HepG2 (cell line): ENCODE data around the gene NINJ2. TPM values are rescaled to one million over a fixed set of nuclear protein-coding genes. Genes with fewer than 3 reads are reported as not detected.

Experiments
- ATAC-seq: fragments of 200-7000 bp; cut with Tn5 transposase; 3 replicates; pipeline ENCODE4 v1.9.1; 2020; ENCODE audit warnings: mild to moderate bottlenecking, moderate library complexity
- BruUV-seq: library from RNA; stranded (reverse); fragments of 400-500 nt; replicated peaks from 2 replicates; lab custom pipeline; 2021; lab: Mats Ljungman, UMichigan
- CTCF ChIA-PET: fragments of 300-600 bp; formaldehyde crosslinking; extraction: SDS; loops from one replicate; lab custom pipeline; 2021; ENCODE audit warnings: low total read pairs, inconsistent platforms, low intra/inter-chr PET ratio; lab: Yijun Ruan, JAX
- POLR2A ChIA-PET: fragments of 350-600 bp; sonication (Branson Sonifier 250); formaldehyde crosslinking; loops from one replicate; lab custom pipeline; 2020; ENCODE audit warnings: antibody characterized with exemption, inconsistent platforms; lab: Yijun Ruan, JAX
- DNase-seq: peaks from one replicate; pipeline ENCODE4 v3.0.0-alpha.2; 2015; ENCODE audit warnings: low spot score
- FAIRE-seq: peaks from 3 replicates; lab custom pipeline; 2011; peaks lifted over from hg19 to GRCh38; lab: Jason Lieb, UNC
- H2AFZ ChIP-seq: one replicate; pipeline ENCODE4 v1.6.1; 2011; ENCODE audit warnings: low read length, inconsistent platforms
- H3K27ac ChIP-seq: fragments of 300-600 bp; 3 replicates; pipeline ENCODE4 v1.8.0; 2011; ENCODE audit warnings: mixed run types, mild to moderate bottlenecking, mixed read lengths, low read length, inconsistent platforms; ENCODE audit not compliant: insufficient read depth; ENCODE audit errors: extremely low read length
- H3K27me3 ChIP-seq, 2 experiments: fragments of 200-600 bp in 1 of 2; 2 replicates in 1 of 2; 3 replicates in 1 of 2; pipeline versions ENCODE4 v1.6.0 to v1.8.0; 2011; ENCODE audit warnings: low read length in 2 of 2, mild to moderate bottlenecking in 2 of 2, moderate library complexity in 2 of 2, inconsistent platforms in 1 of 2; ENCODE audit not compliant: insufficient read depth in 2 of 2, control insufficient read depth in 1 of 2
- H3K36me3 ChIP-seq, 2 experiments: fragments of 200-600 bp in 1 of 2; replicated peaks in 1 of 2; 2 replicates in 1 of 2; 3 replicates in 1 of 2; pipeline versions ENCODE4 v1.5.1 to v1.8.0; 2011; ENCODE audit warnings: low read length in 2 of 2, inconsistent platforms in 1 of 2; ENCODE audit not compliant: insufficient read depth in 2 of 2, control insufficient read depth in 1 of 2
- H3K4me1 ChIP-seq: 2 replicates; pipeline ENCODE4 v1.5.1; 2012; ENCODE audit warnings: low read length, inconsistent platforms; ENCODE audit not compliant: insufficient read depth
- H3K4me2 ChIP-seq: 2 replicates; pipeline ENCODE4 v1.6.0; 2011; ENCODE audit warnings: low read depth, low read length, inconsistent platforms
- H3K4me3 ChIP-seq, 3 experiments: fragments of 200-600 bp in 1 of 3; sonication (generic), shearing (Covaris generic) in 1 of 3; replicated peaks in 1 of 3; 2 replicates each; pipeline ENCODE4 v1.5.1; 2011 to 2016; ENCODE audit warnings: low read length in 3 of 3, inconsistent platforms in 2 of 3, low read depth in 2 of 3, mild to moderate bottlenecking in 2 of 3, control low read depth in 1 of 3, mixed read lengths in 1 of 3; ENCODE audit not compliant: insufficient read depth in 1 of 3
- H3K79me2 ChIP-seq: one replicate; pipeline ENCODE4 v1.6.1; 2011; ENCODE audit warnings: low read length, inconsistent platforms; ENCODE audit not compliant: insufficient read depth
- H3K9ac ChIP-seq: 2 replicates; pipeline ENCODE4 v1.6.0; 2011; ENCODE audit warnings: mild to moderate bottlenecking, low read depth, low read length, inconsistent platforms; ENCODE audit not compliant: insufficient read depth
- H3K9me3 ChIP-seq: 2 replicates; pipeline ENCODE4 v1.5.1; 2012; ENCODE audit warnings: mild to moderate bottlenecking, low read length
- H4K20me1 ChIP-seq: 2 replicates; pipeline ENCODE4 v1.6.0; 2011; ENCODE audit warnings: inconsistent platforms, mild to moderate bottlenecking, low read length, moderate library complexity; ENCODE audit not compliant: insufficient read depth
- CHCHD3 ChIP-seq: sonication (generic); formaldehyde crosslinking; IDR thresholded peaks from 2 replicates; pipeline ENCODE4 v1.8.0; 2022; ENCODE audit warnings: mild to moderate bottlenecking, missing genetic modification reagents, moderate library complexity
- EED ChIP-seq: sonication (generic); formaldehyde crosslinking; IDR thresholded peaks from 2 replicates; pipeline ENCODE4 v1.5.0; 2020; ENCODE audit warnings: mild to moderate bottlenecking, missing genetic modification reagents
- MED1 ChIP-seq: sonication (generic); formaldehyde crosslinking; IDR thresholded peaks from 2 replicates; pipeline ENCODE4 v1.4.0; 2020; ENCODE audit warnings: missing genetic modification reagents
- PHF5A ChIP-seq: IDR thresholded peaks from one replicate; pipeline ENCODE4 v1.6.1; 2018; ENCODE audit warnings: low read depth, missing genetic modification reagents; ENCODE audit not compliant: unreplicated experiment
- REST ChIP-seq, 2 experiments: IDR thresholded peaks; 2 replicates each; pipeline ENCODE4 v1.6.1; 2011 to 2012; ENCODE audit warnings: low read length in 2 of 2, borderline replicate concordance in 1 of 2, low read depth in 1 of 2, mild to moderate bottlenecking in 1 of 2, moderate library complexity in 1 of 2
- RORA ChIP-seq: sonication (generic); formaldehyde crosslinking; IDR thresholded peaks from 2 replicates; pipeline ENCODE4 v1.5.0; 2020; ENCODE audit warnings: mild to moderate bottlenecking, missing genetic modification reagents, moderate library complexity
- SNAI1 ChIP-seq: sonication (generic); formaldehyde crosslinking; IDR thresholded peaks from 2 replicates; pipeline ENCODE4 v1.5.0; 2020; ENCODE audit warnings: mild to moderate bottlenecking, missing genetic modification reagents, borderline replicate concordance
- XBP1 ChIP-seq: sonication (generic); formaldehyde crosslinking; IDR thresholded peaks from 2 replicates; pipeline ENCODE4 v1.5.0; 2020; ENCODE audit warnings: missing genetic modification reagents
- ZNF414 ChIP-seq: sonication (generic); formaldehyde crosslinking; IDR thresholded peaks from 2 replicates; pipeline ENCODE4 v1.5.0; 2020; ENCODE audit warnings: missing genetic modification reagents
- WGBS: methylation state at CpG from one replicate; pipeline ENCODE4 v1.1.6; 2017; ENCODE audit warnings: low lambda C conversion rate; 5-methylcytosine and 5-hydroxymethylcytosine counted together
- in situ Hi-C: cut with HindIII; loops from 2 replicates; pipeline ENCODE4 v1.10.0; 2017; ENCODE audit warnings: low pct_unique_long_range_greater_than_20kb; ENCODE audit not compliant: extremely low pct_ligation_motif_present
- intact Hi-C: fragments of 100-400 bp; cut with micrococcal nuclease; formaldehyde crosslinking; loops from one replicate; pipeline ENCODE4 v1.10.0; 2022; ENCODE audit not compliant: unreplicated experiment
- polyA plus RNA-seq, 8 experiments: library from polyadenylated mRNA; depleted of rRNA in 3 of 8; stranded (reverse) in 7 of 8; unstranded in 1 of 8; fragments of >200 nt; fragmentation: Illumina TruSeq in 4 of 8; extraction: Trizol in 4 of 8; gene quantifications; 2 replicates each; pipeline versions ENCODE4 v1.2.1 to v1.2.3, GENCODE V29; 2011 to 2016; ENCODE audit warnings: low read depth in 4 of 8, missing spikeins in 1 of 8, mixed read lengths in 1 of 8; ENCODE audit not compliant: insufficient read depth in 1 of 8
- total RNA-seq, 5 experiments: library from RNA; depleted of rRNA; stranded (reverse); fragments of >200 nt; fragmentation: Illumina TruSeq; extraction: Trizol; gene quantifications; 2 replicates each; pipeline ENCODE4 v1.2.3, GENCODE V29; 2016; ENCODE audit warnings: low read depth in 1 of 5
- TF ChIP-seq, protein P1 (sequence below): sonication (generic); formaldehyde crosslinking; IDR thresholded peaks from 2 replicates; pipeline ENCODE4 v1.9.0; 2021; ENCODE audit warnings: mild to moderate bottlenecking, missing genetic modification reagents
- TF ChIP-seq, protein P2 (sequence below): sonication (generic); formaldehyde crosslinking; IDR thresholded peaks from 2 replicates; pipeline ENCODE4 v1.5.0; 2020; ENCODE audit warnings: missing genetic modification reagents, mild to moderate bottlenecking, borderline replicate concordance

NINJ2 gene
- total and polyA plus RNA-seq, 2 of the 13 experiments (the other 11 are each of a cell fraction or from before 2014, with no cell fraction given): 0.62 to 3.8 TPM

GRCh38 chr12:530821-531220, 132.4 kb downstream of the NINJ2 start (continued):
- TF ChIP-seq, protein P1, sequence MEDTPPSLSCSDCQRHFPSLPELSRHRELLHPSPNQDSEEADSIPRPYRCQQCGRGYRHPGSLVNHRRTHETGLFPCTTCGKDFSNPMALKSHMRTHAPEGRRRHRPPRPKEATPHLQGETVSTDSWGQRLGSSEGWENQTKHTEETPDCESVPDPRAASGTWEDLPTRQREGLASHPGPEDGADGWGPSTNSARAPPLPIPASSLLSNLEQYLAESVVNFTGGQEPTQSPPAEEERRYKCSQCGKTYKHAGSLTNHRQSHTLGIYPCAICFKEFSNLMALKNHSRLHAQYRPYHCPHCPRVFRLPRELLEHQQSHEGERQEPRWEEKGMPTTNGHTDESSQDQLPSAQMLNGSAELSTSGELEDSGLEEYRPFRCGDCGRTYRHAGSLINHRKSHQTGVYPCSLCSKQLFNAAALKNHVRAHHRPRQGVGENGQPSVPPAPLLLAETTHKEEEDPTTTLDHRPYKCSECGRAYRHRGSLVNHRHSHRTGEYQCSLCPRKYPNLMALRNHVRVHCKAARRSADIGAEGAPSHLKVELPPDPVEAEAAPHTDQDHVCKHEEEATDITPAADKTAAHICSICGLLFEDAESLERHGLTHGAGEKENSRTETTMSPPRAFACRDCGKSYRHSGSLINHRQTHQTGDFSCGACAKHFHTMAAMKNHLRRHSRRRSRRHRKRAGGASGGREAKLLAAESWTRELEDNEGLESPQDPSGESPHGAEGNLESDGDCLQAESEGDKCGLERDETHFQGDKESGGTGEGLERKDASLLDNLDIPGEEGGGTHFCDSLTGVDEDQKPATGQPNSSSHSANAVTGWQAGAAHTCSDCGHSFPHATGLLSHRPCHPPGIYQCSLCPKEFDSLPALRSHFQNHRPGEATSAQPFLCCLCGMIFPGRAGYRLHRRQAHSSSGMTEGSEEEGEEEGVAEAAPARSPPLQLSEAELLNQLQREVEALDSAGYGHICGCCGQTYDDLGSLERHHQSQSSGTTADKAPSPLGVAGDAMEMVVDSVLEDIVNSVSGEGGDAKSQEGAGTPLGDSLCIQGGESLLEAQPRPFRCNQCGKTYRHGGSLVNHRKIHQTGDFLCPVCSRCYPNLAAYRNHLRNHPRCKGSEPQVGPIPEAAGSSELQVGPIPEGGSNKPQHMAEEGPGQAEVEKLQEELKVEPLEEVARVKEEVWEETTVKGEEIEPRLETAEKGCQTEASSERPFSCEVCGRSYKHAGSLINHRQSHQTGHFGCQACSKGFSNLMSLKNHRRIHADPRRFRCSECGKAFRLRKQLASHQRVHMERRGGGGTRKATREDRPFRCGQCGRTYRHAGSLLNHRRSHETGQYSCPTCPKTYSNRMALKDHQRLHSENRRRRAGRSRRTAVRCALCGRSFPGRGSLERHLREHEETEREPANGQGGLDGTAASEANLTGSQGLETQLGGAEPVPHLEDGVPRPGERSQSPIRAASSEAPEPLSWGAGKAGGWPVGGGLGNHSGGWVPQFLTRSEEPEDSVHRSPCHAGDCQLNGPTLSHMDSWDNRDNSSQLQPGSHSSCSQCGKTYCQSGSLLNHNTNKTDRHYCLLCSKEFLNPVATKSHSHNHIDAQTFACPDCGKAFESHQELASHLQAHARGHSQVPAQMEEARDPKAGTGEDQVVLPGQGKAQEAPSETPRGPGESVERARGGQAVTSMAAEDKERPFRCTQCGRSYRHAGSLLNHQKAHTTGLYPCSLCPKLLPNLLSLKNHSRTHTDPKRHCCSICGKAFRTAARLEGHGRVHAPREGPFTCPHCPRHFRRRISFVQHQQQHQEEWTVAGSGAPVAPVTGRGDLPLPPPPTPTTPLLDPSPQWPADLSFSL (CRISPR knock-in tag): no peak

- WGBS: 88% methylated on average over 6 of the region's 6 CpGs
- no peak overlapping the region for H3K27ac ChIP-seq
- POLR2A ChIA-PET: no interaction called here
- no peak for TF ChIP-seq SNAI1 (CRISPR knock-in tag)
- no peak for TF ChIP-seq RORA (CRISPR knock-in tag)
- no peak for TF ChIP-seq XBP1 (CRISPR knock-in tag)
- no peak for TF ChIP-seq PHF5A (CRISPR knock-in tag)
- TF ChIP-seq, protein P2, sequence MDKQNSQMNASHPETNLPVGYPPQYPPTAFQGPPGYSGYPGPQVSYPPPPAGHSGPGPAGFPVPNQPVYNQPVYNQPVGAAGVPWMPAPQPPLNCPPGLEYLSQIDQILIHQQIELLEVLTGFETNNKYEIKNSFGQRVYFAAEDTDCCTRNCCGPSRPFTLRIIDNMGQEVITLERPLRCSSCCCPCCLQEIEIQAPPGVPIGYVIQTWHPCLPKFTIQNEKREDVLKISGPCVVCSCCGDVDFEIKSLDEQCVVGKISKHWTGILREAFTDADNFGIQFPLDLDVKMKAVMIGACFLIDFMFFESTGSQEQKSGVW: no peak
- TF ChIP-seq CHCHD3: no peak
- TF ChIP-seq REST (IDR thresholded peaks at IDR 0.05; ENCODE audit: borderline replicate concordance in 1 of 2, low read depth in 1 of 2, low read length in 2 of 2): no peak
- no peak for TF ChIP-seq MED1 (CRISPR knock-in tag)
- TF ChIP-seq EED (CRISPR knock-in tag): no peak
- no peak for TF ChIP-seq ZNF414
These were observed 132.9 kb downstream of the NINJ2 start for GRCh38 chr12:530308-530707.

More at GRCh38 chr12:530308-530707, 132.9 kb downstream of the NINJ2 start:
- no peak overlapping the region for H3K9ac ChIP-seq
- BruUV-seq: no TSS peak
- no peaks in the 10 kb centered on the region for H3K79me2 ChIP-seq
- CTCF ChIA-PET: no interaction called here
- no peak overlapping the region for H2AFZ ChIP-seq
- no peak overlapping the region for H3K4me3 ChIP-seq
- no peaks in the 10 kb centered on the region for H3K27me3 ChIP-seq
- no peaks in the 10 kb centered on the region for H3K36me3 ChIP-seq
- no peak overlapping the region for H3K4me2 ChIP-seq
- intact Hi-C loops: no loop called here
- H3K4me1 ChIP-seq: no peaks in the 10 kb centered on the region
- ATAC-seq: no peak
- FAIRE-seq: no peak
- in situ Hi-C loops: no loop called here
- peaks cover 17% of the 10 kb centered on the region; the same call in 1 of the 2 replicates for H3K9me3 ChIP-seq
- no peak for DNase-seq
- no peaks in the 10 kb centered on the region for H4K20me1 ChIP-seq
